PC-9 (cell line): Measurements from ENCODE around the gene C4orf51.

Experiments used
- CTCF ChIP-seq: fragments of 200-600 bp; sonication (generic); conservative IDR thresholded peaks from 2 replicates; pipeline ENCODE4 v1.6.1; 2017; ENCODE audit warnings: mixed run types, antibody characterized with exemption, mild to moderate bottlenecking, moderate library complexity
- EZH2 ChIP-seq: fragments of 200-600 bp; sonication (generic); IDR thresholded peaks from 2 replicates; pipeline ENCODE4 v1.8.0; 2017; ENCODE audit warnings: antibody characterized with exemption, low read depth

GRCh38 chr4:145679991-145680455 is at the start of gene C4orf51:
- no peak for TF ChIP-seq CTCF
- TF ChIP-seq EZH2: no peak
